IPS-18a (cell line): ENCODE measurements around the gene STRBP.

Source experiments
- H3K27ac ChIP-seq: one replicate; pipeline ENCODE4 v1.5.1; 2013; ENCODE audit warnings: low read length
- H3K27me3 ChIP-seq: one replicate; pipeline ENCODE4 v1.6.1; 2013; ENCODE audit warnings: mild to moderate bottlenecking, low read length; ENCODE audit not compliant: control insufficient read depth, insufficient read depth
- H3K36me3 ChIP-seq: one replicate; pipeline ENCODE4 v1.6.1; 2013; ENCODE audit warnings: low read depth, low read length; ENCODE audit not compliant: control insufficient read depth
- H3K4me1 ChIP-seq: one replicate; pipeline ENCODE4 v1.6.1; 2013; ENCODE audit warnings: low read depth, low read length; ENCODE audit not compliant: control insufficient read depth
- H3K4me3 ChIP-seq: one replicate; pipeline ENCODE4 v1.5.1; 2013; ENCODE audit warnings: low read length
- H3K9ac ChIP-seq: one replicate; pipeline ENCODE4 v1.6.1; 2013; ENCODE audit warnings: mild to moderate bottlenecking, low read length, moderate library complexity
- H3K9me3 ChIP-seq: one replicate; pipeline ENCODE4 v1.6.1; 2013; ENCODE audit warnings: low read depth, low read length; ENCODE audit not compliant: control insufficient read depth

STRBP gene

DNA sequence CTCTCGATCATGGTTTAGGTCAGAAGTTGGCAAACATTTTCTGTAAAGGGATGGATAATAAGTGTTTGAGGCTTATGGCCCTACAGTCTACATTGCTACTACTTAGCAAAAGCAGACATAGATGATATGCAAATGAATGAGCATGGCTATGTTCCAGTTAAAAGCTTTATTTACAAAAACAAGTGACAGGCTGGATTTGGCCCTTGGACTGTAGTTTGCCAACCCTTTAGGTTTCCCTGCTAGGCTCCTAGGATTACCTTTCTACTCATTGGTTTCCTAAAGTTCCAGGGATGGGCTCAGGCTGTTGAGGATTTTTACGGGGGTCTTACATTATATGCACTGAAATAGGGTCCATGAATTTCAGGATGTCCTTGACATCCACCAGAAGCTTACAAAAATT, 177.4 kb downstream of the STRBP start:
- Histone ChIP-seq H3K27ac (no peak overlapping the region), H3K27me3 (no peaks in the 10 kb centered on the region), H3K36me3 (peaks cover 42% of the 10 kb centered on the region), H3K9me3 (no peaks in the 10 kb centered on the region), H3K4me3 (no peak overlapping the region), H3K4me1 (no peaks in the 10 kb centered on the region), H3K9ac (no peak overlapping the region)

DNA sequence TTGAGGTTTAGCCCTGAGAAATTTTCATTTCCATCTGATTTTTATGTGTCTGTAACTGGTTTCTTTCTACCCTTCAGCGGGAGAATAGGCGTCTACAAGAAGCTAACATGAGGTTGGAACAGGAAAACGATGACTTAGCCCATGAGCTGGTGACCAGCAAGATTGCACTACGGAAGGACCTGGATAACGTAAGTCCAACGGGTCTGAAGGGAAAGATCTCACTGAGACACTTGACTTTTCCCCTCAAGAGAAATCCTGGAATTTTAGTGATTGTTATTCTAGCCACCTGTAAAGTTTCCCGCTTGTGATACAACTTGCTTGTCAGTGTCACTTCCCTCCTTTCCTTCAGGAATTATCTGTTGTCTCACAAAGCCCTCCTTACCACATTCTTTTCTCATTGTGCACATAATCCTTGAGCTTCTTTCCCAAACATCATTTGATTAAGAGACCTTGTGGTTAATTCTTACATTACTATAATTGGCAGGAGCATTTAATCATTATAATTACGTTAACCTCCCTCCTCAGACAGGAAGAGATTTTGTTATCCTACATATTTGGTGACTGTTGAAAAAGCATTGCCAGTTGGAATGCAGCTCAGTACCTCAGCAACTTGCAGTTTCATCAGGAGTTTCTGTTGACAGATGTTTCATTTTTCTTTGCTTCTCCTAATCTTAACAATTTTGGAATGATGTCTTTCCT, 178.0 kb downstream of the STRBP start:
- H3K4me1 ChIP-seq, result peaks cover 3% of the 10 kb centered on the region
- H3K4me3 ChIP-seq, result no peak overlapping the region
- no peaks in the 10 kb centered on the region for H3K9me3 ChIP-seq
- peaks cover 42% of the 10 kb centered on the region for H3K36me3 ChIP-seq
- H3K9ac ChIP-seq, result no peak overlapping the region
- H3K27ac ChIP-seq, result no peak overlapping the region
- H3K27me3 ChIP-seq, result no peaks in the 10 kb centered on the region

GRCh38 chr9:123089790-123090189, 178.6 kb downstream of the STRBP start:
- Histone ChIP-seq H3K36me3 (peaks cover 47% of the 10 kb centered on the region), H3K9ac (no peak overlapping the region)

DNA sequence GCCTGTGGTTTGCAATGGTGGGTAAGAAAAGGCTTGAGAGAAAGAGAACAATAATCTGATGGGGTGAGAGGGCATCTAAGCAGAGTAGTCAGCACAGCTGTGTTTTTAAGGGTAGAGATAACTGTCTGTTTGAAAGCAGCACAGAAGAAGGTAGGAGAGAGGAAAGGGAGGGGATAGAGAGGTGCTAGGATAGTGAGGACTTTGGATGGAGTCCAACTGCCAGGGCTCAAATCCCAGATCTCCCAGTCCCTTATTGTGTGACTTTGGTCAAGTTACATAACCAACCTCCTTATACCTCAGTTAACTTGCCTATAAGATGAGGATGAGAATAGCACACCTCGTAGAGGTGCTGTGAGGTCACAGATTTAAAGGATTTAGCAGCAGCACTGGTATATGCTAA, 179.3 kb downstream of the STRBP start:
- Histone ChIP-seq H3K27ac (no peak overlapping the region), H3K27me3 (no peaks in the 10 kb centered on the region), H3K4me1 (peaks cover 11% of the 10 kb centered on the region), H3K36me3 (peaks cover 53% of the 10 kb centered on the region), H3K9me3 (no peaks in the 10 kb centered on the region), H3K9ac (no peak overlapping the region), H3K4me3 (no peak overlapping the region)

More at GRCh38 chr9:123089790-123090189, 178.6 kb downstream of the STRBP start:
- no peaks in the 10 kb centered on the region for H3K27me3 ChIP-seq
- H3K9me3 ChIP-seq, result no peaks in the 10 kb centered on the region
- peaks cover 9% of the 10 kb centered on the region for H3K4me1 ChIP-seq
- H3K4me3 ChIP-seq, result no peak overlapping the region
- no peak overlapping the region for H3K27ac ChIP-seq

GRCh38 chr9:123087359-123087888, 181.0 kb downstream of the STRBP start:
- H3K27ac ChIP-seq, result no peak overlapping the region
- H3K4me3 ChIP-seq, result no peak overlapping the region
- H3K27me3 ChIP-seq, result no peaks in the 10 kb centered on the region
- no peak overlapping the region for H3K9ac ChIP-seq
- H3K9me3 ChIP-seq, result no peaks in the 10 kb centered on the region
- peaks cover 48% of the 10 kb centered on the region for H3K36me3 ChIP-seq
- H3K4me1 ChIP-seq, result peaks cover 11% of the 10 kb centered on the region

DNA sequence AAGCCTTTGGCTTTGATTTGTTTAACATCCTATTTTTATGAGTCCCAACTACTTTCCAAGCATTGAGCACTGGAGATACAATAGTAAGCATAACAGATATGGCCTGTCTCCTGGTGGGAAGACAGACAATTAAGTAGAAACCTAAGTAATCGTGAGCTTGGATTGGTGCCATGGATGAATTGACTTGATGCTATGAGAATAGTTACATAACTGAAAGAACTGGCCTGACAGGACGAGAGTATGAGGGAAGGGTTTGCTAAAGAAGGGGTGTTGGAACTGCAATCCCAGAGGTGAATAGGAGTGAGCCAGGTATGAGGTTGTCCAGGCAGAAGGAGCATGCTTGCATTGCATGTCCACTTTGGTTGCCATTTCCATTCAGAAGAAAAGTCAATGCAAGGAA, 182.5 kb downstream of the STRBP start:
- Histone ChIP-seq H3K4me3 (no peak overlapping the region), H3K9me3 (no peaks in the 10 kb centered on the region), H3K27me3 (no peaks in the 10 kb centered on the region), H3K4me1 (peaks cover 11% of the 10 kb centered on the region), H3K9ac (no peak overlapping the region), H3K27ac (no peak overlapping the region), H3K36me3 (peaks cover 37% of the 10 kb centered on the region)

DNA sequence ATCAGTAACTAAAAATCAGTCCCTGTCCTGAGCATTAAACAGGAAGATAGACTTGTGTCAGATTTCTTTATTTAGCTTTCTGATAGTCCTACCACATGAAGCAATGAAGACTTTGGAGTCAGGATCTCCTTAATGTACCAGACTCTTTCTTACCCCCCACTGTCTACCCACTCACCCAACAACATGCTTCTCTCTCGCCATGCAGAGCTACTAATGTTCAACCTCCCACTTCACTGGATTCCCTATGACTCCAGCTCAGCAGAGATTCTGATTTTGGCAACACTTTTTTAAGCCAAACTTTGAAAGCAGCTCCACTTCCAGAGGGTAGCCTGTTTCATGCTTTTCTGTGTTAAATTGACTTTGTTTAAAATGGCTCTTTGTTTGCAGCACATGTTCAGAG, 184.1 kb downstream of the STRBP start:
- H3K4me3 ChIP-seq, result no peak overlapping the region
- H3K4me1 ChIP-seq, result peaks cover 11% of the 10 kb centered on the region
- H3K9ac ChIP-seq, result no peak overlapping the region
- no peaks in the 10 kb centered on the region for H3K9me3 ChIP-seq
- peaks cover 37% of the 10 kb centered on the region for H3K36me3 ChIP-seq
- H3K27ac ChIP-seq, result no peak overlapping the region
- no peaks in the 10 kb centered on the region for H3K27me3 ChIP-seq

DNA sequence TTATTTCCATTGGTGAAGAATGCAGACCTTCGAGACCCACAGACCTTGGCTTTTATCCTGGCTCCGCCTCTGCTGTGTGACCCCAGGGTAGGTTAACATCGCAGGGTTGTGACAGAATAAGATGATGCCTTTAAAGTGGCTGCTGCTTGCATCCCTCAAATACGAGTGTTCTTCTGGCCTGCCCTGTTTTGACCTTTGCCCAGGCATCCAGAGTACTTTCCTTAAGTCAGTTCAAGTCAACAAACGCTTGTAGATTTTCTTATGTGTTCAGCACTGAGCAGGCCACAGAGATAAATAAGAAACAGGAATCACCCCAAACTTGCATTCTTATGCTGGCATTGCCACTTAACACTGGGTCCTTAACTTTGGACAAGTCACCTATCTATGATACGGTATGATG, 184.7 kb downstream of the STRBP start:
- Histone ChIP-seq H3K4me3 (no peak overlapping the region), H3K9ac (no peak overlapping the region), H3K36me3 (peaks cover 39% of the 10 kb centered on the region), H3K27ac (no peak overlapping the region), H3K4me1 (peaks cover 11% of the 10 kb centered on the region), H3K27me3 (no peaks in the 10 kb centered on the region), H3K9me3 (no peaks in the 10 kb centered on the region)

GRCh38 chr9:123081824-123082223, 186.6 kb downstream of the STRBP start:
- H3K27ac ChIP-seq, result no peak overlapping the region
- no peaks in the 10 kb centered on the region for H3K9me3 ChIP-seq
- no peaks in the 10 kb centered on the region for H3K27me3 ChIP-seq
- peaks cover 43% of the 10 kb centered on the region for H3K36me3 ChIP-seq
- no peak overlapping the region for H3K9ac ChIP-seq
- no peak overlapping the region for H3K4me3 ChIP-seq
- peaks cover 11% of the 10 kb centered on the region for H3K4me1 ChIP-seq

- H3K4me1 ChIP-seq, result peaks cover 20% of the 10 kb centered on the region
- H3K36me3 ChIP-seq, result peaks cover 46% of the 10 kb centered on the region
Measured at GRCh38 chr9:123080444-123080843, 187.9 kb downstream of the STRBP start.

DNA sequence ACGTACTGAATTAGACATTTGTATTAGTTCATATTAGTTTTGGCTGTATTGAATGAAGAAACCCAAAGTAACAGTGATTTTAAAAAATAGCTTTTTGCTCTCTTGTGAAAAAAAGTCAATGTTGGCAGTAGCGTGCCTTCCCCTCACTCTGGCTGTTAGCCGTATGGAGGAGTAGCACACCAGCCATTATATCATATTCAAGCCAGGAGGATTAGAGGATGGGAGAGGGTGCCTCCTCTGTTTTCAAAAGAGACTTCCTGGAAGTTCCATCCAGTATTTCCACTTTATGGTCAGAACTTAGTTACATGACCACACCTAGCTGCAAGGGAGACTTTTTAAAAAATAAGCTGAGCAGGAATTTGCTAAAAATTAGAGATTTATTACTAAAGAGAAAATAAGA, 193.8 kb downstream of the STRBP start:
- Histone ChIP-seq H3K27ac (no peak overlapping the region), H3K9ac (no peak overlapping the region), H3K36me3 (peaks cover 29% of the 10 kb centered on the region), H3K27me3 (no peaks in the 10 kb centered on the region), H3K9me3 (no peaks in the 10 kb centered on the region), H3K4me1 (peaks cover 52% of the 10 kb centered on the region), H3K4me3 (no peak overlapping the region)

More at GRCh38 chr9:123080444-123080843, 187.9 kb downstream of the STRBP start:
- Histone ChIP-seq H3K4me3 (no peak overlapping the region), H3K27me3 (no peaks in the 10 kb centered on the region), H3K9ac (no peak overlapping the region), H3K27ac (no peak overlapping the region), H3K9me3 (no peaks in the 10 kb centered on the region)

DNA sequence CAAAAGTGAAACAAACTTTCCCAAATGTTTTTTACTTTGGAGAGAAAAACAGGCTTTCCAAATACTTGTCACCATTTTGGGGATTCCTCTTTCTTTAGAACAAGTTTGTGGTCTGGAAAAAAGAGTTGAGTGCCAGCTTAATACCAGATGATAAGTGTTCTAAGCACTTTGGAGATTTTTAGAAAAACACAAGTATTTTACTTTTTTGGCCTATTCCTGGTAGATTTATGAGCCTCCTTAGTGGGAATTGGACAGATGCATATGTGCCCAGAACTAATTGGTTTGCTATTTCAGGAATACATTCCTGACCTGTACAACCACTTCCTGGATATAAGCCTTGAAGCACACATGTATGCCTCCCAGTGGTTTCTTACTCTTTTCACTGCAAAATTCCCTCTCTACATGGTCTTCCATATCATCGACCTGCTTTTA, 194.4 kb downstream of the STRBP start:
- H3K4me3 ChIP-seq, result peak overlapping the region; percentile 4
- H3K9ac ChIP-seq, result peak overlapping the region; percentile 1
- H3K9me3 ChIP-seq, result no peaks in the 10 kb centered on the region
- H3K36me3 ChIP-seq, result peaks cover 25% of the 10 kb centered on the region
- H3K4me1 ChIP-seq, result peaks cover 52% of the 10 kb centered on the region
- H3K27ac ChIP-seq, result peak overlapping the region; percentile 14
- H3K27me3 ChIP-seq, result no peaks in the 10 kb centered on the region
